ENCODE measurements around the gene FAIM.

Gene FAIM

GRCh38 chr3:138681463-138682220 is 73.1 kb downstream of the FAIM start:
- no peak for DNase-seq

GRCh38 chr3:138682648-138683047 is 74.1 kb downstream of the FAIM start:
- DNase-seq: no peak
